IPS-18a (cell line): Measurements from ENCODE around the gene RASGRP3.
"Not testable (repeated sequence)": the region's sequence is repeated elsewhere in the genome, so short reads cannot be mapped to it uniquely, and the experiment has no call there.

Experiments
- H3K27ac ChIP-seq: one replicate; pipeline ENCODE4 v1.5.1; 2013; ENCODE audit warnings: low read length
- H3K27me3 ChIP-seq: one replicate; pipeline ENCODE4 v1.6.1; 2013; ENCODE audit warnings: mild to moderate bottlenecking, low read length; ENCODE audit not compliant: control insufficient read depth, insufficient read depth
- H3K36me3 ChIP-seq: one replicate; pipeline ENCODE4 v1.6.1; 2013; ENCODE audit warnings: low read depth, low read length; ENCODE audit not compliant: control insufficient read depth
- H3K4me1 ChIP-seq: one replicate; pipeline ENCODE4 v1.6.1; 2013; ENCODE audit warnings: low read depth, low read length; ENCODE audit not compliant: control insufficient read depth
- H3K4me3 ChIP-seq: one replicate; pipeline ENCODE4 v1.5.1; 2013; ENCODE audit warnings: low read length
- H3K9ac ChIP-seq: one replicate; pipeline ENCODE4 v1.6.1; 2013; ENCODE audit warnings: mild to moderate bottlenecking, low read length, moderate library complexity
- H3K9me3 ChIP-seq: one replicate; pipeline ENCODE4 v1.6.1; 2013; ENCODE audit warnings: low read depth, low read length; ENCODE audit not compliant: control insufficient read depth

RASGRP3 gene

DNA sequence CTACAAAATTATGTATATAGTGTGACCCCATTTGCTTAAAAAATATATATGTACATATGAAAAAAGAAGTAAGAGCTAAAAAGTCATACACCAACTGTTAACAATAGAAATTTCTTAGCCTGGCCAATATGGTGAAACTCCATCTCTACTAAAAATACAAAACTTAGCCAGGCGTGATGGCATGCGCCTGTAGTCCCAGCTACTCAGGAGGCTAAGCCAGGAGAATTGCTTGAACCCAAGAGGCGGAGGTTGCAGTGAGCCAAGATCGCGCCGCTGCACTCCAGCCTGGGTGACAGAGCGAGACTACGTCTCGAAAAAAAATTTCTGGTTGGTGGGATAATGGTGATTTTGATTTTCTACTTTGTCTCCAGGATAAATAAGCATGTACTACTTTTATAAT is 34.4 kb upstream of the RASGRP3 start:
- H3K27me3 ChIP-seq, H3K4me3 ChIP-seq, H3K9me3 ChIP-seq, H3K9ac ChIP-seq, H3K27ac ChIP-seq, H3K36me3 ChIP-seq, H3K4me1 ChIP-seq: not testable (repeated sequence)

DNA sequence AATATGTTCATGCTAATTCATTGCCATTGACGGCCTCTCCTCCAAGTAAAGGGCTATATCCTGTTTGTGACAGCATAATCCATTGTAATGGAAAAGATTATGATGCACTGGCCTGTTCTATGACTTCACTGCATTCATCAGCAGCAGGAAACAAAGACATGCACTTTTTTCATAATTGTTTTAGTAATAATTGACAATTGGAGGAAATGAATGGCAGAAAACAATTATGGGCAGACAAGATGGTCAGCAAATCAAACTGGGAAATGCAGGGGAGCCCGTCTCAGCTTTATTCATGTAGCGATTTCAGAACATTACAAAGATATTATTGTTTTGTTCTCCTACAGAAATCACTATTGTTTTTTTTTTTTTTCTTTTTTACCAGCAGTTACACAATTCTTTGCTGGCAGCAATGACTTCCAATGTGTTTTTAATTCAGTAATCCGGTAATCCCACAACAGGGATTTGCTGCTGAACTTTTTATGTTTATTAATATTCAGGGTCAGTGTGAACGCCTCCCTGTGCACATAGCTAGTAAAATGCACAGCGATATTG is 33.8 kb upstream of the RASGRP3 start:
- Histone ChIP-seq H3K4me3 (no peak overlapping the region), H3K9ac (no peak overlapping the region), H3K27ac (no peak overlapping the region), H3K4me1 (no peaks in the 10 kb centered on the region), H3K36me3 (no peaks in the 10 kb centered on the region), H3K9me3 (no peaks in the 10 kb centered on the region), H3K27me3 (no peaks in the 10 kb centered on the region)

DNA sequence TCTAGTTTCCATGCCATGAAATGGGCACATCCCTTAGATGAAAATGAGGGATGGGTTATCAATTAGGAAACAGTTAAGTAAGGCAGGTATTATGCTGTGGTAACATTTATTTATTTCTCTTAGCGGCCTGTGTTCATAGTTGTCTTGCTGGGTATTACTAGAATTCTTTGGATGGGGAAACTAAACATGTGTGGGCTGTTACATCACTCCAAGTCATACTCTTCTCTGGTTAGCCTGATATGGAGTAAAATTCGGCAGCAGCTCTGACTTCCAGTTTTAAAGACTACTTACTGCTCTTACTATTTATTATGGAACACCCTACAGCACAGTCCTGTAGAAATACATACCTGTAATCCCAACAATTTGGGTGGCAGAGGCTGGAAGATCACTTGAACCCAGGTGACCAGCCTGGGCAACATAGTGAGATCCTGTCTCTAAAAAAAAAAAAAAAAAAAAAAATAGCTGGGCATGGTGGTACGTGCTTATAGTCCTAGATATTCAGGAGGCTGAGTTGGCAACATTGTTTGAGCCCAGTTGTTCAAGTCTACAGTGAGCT is 33.1 kb upstream of the RASGRP3 start:
- H3K27ac ChIP-seq = no peak overlapping the region
- no peak overlapping the region for H3K9ac ChIP-seq
- no peaks in the 10 kb centered on the region for H3K4me1 ChIP-seq
- H3K9me3 ChIP-seq = no peaks in the 10 kb centered on the region
- H3K27me3 ChIP-seq = no peaks in the 10 kb centered on the region
- H3K36me3 ChIP-seq = no peaks in the 10 kb centered on the region
- H3K4me3 ChIP-seq = no peak overlapping the region

DNA sequence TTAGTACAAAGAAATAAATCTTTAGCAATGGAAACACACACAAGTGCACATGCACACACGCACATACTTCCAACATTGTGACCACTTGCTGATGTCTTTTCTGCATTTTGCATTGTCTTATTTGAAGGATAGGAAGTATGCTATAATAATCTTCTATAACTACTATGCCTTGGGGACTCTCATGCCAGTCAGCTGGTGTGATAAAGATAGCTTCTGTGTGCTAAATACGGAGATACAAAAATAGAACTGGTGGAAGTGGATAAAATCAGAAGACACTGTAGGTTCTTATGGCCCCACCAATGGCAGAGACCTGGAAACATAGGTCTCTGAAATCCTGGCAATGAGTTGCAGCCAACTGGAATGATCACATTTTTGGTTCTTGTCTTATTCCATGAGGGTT is 31.5 kb upstream of the RASGRP3 start:
- H3K4me1 ChIP-seq = no peaks in the 10 kb centered on the region
- no peaks in the 10 kb centered on the region for H3K27me3 ChIP-seq
- no peak overlapping the region for H3K4me3 ChIP-seq
- no peaks in the 10 kb centered on the region for H3K36me3 ChIP-seq
- H3K9ac ChIP-seq = no peak overlapping the region
- no peaks in the 10 kb centered on the region for H3K9me3 ChIP-seq
- H3K27ac ChIP-seq = no peak overlapping the region

DNA sequence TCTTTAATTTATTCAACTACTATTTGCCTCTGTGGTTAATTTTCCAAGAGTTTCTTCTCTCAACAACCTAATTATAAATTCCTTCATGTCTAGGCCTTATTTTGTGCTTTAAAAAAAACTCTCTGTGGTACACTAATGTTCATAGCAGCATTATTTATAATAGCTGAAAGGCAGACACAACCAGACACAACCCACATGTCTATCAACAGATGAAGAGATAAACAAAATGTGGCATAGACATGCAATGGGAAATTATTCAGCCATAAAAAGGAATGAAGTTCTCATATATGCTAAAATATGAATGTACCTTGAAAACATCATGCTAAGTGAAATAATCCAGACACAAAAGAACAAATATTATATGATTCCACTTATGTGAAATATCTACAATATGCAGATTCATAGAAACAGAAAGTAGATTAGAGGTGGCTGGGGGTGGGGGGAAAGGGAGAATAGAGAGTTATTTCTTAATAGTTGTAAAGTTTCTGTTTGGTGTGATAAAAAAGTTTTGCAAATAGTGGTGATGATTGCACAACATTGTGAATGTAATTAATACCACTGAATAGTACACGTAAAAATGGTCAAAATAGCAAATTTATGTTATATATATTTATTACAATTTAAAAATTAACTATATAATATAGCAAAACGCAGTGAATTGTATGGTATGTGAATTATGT is 28.1 kb upstream of the RASGRP3 start:
- Histone ChIP-seq H3K9ac (no peak overlapping the region), H3K27ac (no peak overlapping the region), H3K4me1 (no peaks in the 10 kb centered on the region), H3K9me3 (no peaks in the 10 kb centered on the region), H3K27me3 (no peaks in the 10 kb centered on the region), H3K4me3 (no peak overlapping the region), H3K36me3 (no peaks in the 10 kb centered on the region)

DNA sequence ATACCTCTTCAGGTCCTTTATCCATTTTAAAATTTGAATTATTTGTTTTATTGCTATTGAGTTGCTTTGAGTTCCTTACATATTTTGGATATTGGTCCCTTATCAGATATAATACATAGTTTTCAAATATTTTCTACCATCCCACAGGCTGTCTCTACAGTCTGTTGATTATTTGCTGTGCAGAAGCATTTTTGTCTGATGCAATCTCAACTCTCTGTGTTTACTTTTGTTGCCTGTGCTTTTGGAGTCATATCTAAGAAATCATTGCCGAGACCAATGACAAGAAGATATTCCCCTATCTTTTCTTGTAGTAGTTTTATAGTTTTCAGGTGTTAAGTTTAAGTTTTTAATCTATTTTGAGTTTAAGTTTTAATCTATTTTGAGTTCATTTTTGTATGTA is 25.2 kb upstream of the RASGRP3 start:
- H3K36me3 ChIP-seq = no peaks in the 10 kb centered on the region
- H3K27ac ChIP-seq = no peak overlapping the region
- no peaks in the 10 kb centered on the region for H3K9me3 ChIP-seq
- no peaks in the 10 kb centered on the region for H3K27me3 ChIP-seq
- H3K9ac ChIP-seq = no peak overlapping the region
- no peak overlapping the region for H3K4me3 ChIP-seq
- no peaks in the 10 kb centered on the region for H3K4me1 ChIP-seq

DNA sequence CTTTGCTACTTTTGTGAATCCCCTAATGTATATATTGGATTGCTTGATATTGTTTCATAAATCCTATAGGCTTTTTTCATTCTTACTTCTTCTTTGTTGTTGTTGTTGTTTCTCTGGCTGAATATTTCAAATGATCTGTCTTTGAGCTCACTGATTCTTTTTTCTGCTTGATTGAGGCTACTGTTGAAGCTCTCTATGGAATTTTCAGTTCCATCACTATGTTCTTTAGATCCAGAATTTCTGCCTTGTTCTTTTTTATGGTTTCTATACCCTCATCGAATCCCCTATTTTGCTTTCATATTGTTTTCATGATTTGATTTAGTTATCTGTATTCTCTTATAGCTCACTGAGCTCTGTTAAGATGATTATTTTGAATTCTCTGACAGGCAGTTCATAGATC is 24.6 kb upstream of the RASGRP3 start:
- H3K4me1 ChIP-seq = no peaks in the 10 kb centered on the region
- H3K9me3 ChIP-seq = no peaks in the 10 kb centered on the region
- H3K27ac ChIP-seq = no peak overlapping the region
- H3K9ac ChIP-seq = no peak overlapping the region
- H3K36me3 ChIP-seq = no peaks in the 10 kb centered on the region
- H3K27me3 ChIP-seq = no peaks in the 10 kb centered on the region
- H3K4me3 ChIP-seq = no peak overlapping the region

DNA sequence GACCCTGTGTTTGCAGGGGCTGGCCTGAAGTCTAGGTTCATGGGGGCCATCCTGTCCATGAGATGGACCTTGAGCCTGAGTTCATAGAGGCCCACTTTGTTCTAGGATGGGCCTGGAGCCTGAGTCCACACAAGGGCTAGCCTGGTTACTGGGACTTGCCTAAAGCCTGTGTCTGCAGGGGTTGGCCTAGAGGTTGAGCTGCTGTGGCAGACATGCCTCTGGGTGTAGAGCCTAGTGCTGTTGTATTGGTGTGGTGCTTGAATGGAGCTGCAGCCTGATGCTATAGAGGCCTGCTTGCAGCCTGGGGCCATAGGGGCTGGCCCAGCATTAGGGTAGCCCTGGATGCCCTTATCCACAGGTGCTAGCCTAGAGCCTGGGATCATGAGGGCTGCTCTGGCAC is 23.9 kb upstream of the RASGRP3 start:
- H3K27ac ChIP-seq = no peak overlapping the region
- no peaks in the 10 kb centered on the region for H3K27me3 ChIP-seq
- H3K4me1 ChIP-seq = no peaks in the 10 kb centered on the region
- H3K36me3 ChIP-seq = no peaks in the 10 kb centered on the region
- H3K4me3 ChIP-seq = no peak overlapping the region
- H3K9ac ChIP-seq = no peak overlapping the region
- H3K9me3 ChIP-seq = no peaks in the 10 kb centered on the region

DNA sequence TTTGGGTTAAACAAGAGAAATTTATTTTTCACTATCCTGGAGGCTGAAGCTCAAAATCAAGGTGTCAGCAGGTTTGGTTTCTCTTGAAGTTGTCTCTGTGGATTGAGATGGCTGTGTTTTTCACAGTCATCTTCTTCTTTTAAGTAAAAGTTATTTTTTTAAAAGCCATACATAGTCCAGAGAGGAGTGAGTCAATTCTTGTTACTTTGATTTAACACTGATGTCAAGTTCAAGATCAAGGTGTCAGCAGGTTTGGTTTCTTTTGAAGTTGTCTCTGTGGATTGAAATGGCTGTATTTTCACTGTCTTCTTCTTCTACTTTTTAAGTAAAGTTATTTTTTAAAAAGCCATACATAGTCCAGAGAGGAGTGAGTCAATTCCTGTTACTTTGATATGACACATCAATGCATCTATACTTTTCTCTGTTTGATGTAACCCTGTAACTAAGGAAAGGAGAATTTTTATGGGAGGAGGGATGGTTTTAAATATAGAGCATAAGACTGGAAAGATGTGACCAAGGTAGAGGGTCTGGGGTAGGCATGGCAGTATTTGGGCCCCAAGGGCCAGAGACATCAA is 22.5 kb upstream of the RASGRP3 start:
- peaks cover 4% of the 10 kb centered on the region for H3K4me1 ChIP-seq
- H3K9me3 ChIP-seq = no peaks in the 10 kb centered on the region
- H3K9ac ChIP-seq = no peak overlapping the region
- no peak overlapping the region for H3K4me3 ChIP-seq
- no peaks in the 10 kb centered on the region for H3K27me3 ChIP-seq
- no peak overlapping the region for H3K27ac ChIP-seq
- no peaks in the 10 kb centered on the region for H3K36me3 ChIP-seq

DNA sequence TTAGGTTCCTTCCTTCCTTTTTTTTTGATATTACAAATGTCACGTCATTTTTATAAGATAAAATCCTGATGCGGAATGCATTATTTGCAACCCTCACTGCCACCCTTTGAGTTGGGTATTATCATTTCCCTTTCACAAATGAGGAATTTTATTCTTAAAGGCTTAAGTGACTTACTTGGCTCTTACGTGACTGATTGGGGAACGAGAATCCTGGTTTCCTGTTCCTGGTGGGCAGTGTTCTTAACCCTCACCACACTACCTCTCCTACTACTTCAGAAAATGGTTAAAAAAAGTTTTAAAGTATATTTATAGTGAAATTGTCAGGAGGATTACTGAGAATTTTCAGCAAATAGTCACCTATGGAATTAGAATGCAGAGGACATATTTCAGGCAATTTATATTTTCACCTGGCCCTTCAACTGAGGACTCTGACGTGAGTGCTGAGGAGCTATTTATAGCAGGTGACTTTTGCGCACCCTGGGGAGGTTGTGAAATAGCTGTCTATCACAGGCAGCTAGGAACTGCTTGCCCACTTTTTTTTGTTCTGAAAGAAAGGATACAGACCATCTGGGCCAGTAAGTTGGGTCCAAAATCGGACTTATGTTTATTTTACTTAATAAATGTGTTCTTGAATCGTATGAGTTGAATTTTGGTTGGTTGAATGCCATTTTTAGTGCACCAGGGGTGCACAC is 18.7 kb upstream of the RASGRP3 start:
- peaks cover 4% of the 10 kb centered on the region for H3K4me1 ChIP-seq
- no peak overlapping the region for H3K4me3 ChIP-seq
- H3K9me3 ChIP-seq = no peaks in the 10 kb centered on the region
- H3K36me3 ChIP-seq = no peaks in the 10 kb centered on the region
- no peak overlapping the region for H3K9ac ChIP-seq
- no peaks in the 10 kb centered on the region for H3K27me3 ChIP-seq
- no peak overlapping the region for H3K27ac ChIP-seq

DNA sequence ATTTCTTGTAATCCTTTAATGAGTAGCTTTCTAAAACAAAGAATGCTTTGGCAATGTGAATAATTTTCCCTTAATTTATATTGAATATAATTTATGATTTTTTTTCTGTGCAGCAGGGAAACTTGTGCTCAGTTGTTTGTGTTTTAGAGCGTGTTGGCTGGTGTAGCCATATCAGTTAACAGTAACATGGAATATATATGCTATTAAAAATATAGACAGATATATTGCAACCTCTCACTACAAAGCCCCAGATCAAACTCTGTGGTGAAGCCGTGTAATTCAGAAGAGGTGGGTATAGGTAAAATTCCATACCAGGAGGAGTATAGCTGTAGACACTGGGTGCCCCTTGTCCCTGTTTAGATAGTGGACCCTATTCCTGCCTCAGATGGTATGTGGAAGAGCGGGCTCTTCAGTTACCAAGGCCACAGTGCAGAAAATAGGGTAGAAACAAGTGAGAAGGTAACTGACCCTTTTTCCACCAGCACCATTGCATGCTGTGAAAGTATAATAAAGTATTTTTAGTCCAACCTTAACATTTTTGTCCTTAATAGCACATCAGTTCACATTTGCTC is 18.1 kb upstream of the RASGRP3 start:
- Histone ChIP-seq H3K27ac (no peak overlapping the region), H3K9ac (no peak overlapping the region), H3K4me1 (peaks cover 4% of the 10 kb centered on the region), H3K9me3 (no peaks in the 10 kb centered on the region), H3K36me3 (no peaks in the 10 kb centered on the region), H3K27me3 (no peaks in the 10 kb centered on the region), H3K4me3 (no peak overlapping the region)
